Lung (tissue), 12 donors: Measurements from ENCODE around the gene CSH2. TPM values are rescaled to one million over a fixed set of nuclear protein-coding genes. Genes with fewer than 3 reads are reported as not detected.

Source experiments
- ATAC-seq: fragments of 200-7000 bp; cut with Tn5 transposase; one replicate; pipeline ENCODE4 v1.9.1; 2020; ENCODE audit warnings: moderate number of reproducible peaks; ENCODE audit not compliant: insufficient read depth, low FRiP score
- DNase-seq, 3 donors: peaks; one replicate each; pipeline ENCODE4 v3.0.0-alpha.2; 2013 to 2017
- H3K27ac ChIP-seq, 2 donors: one replicate each; pipeline ENCODE4 v1.5.1; 2013; ENCODE audit warnings: mild to moderate bottlenecking in 2 of 2, moderate library complexity in 2 of 2, control low read depth in 1 of 2, inconsistent platforms in 1 of 2, low read depth in 1 of 2, low read length in 1 of 2
- H3K27me3 ChIP-seq, 3 donors: one replicate each; pipeline ENCODE4 v1.5.1; 2013; ENCODE audit warnings: low read length in 2 of 3; ENCODE audit not compliant: control insufficient read depth in 3 of 3, insufficient read depth in 3 of 3
- H3K36me3 ChIP-seq, 4 donors: one replicate each; pipeline ENCODE4 v1.5.1; 2013; ENCODE audit warnings: low read length in 4 of 4, mild to moderate bottlenecking in 1 of 4, moderate library complexity in 1 of 4; ENCODE audit not compliant: control insufficient read depth in 4 of 4, insufficient read depth in 4 of 4
- H3K4me1 ChIP-seq, 5 donors: one replicate each; pipeline ENCODE4 v1.5.1; 2013; ENCODE audit warnings: low read length in 5 of 5, mild to moderate bottlenecking in 2 of 5, moderate library complexity in 1 of 5; ENCODE audit not compliant: control insufficient read depth in 5 of 5, insufficient read depth in 5 of 5
- H3K4me3 ChIP-seq: one replicate; pipeline ENCODE4 v1.5.1; 2013; ENCODE audit warnings: mild to moderate bottlenecking, control low read depth, moderate library complexity
- H3K9ac ChIP-seq, 2 donors: one replicate each; pipeline ENCODE4 v1.5.1; 2013; ENCODE audit warnings: low read length in 2 of 2, control low read depth in 1 of 2; ENCODE audit not compliant: insufficient read depth in 1 of 2
- H3K9me3 ChIP-seq, 4 donors: one replicate each; pipeline ENCODE4 v1.5.1; 2013; ENCODE audit warnings: low read length in 3 of 4, mild to moderate bottlenecking in 1 of 4, moderate library complexity in 1 of 4; ENCODE audit not compliant: control insufficient read depth in 4 of 4, insufficient read depth in 3 of 4
- CTCF ChIP-seq: IDR thresholded peaks from 2 replicates; pipeline ENCODE4 v1.5.1; 2012; ENCODE audit warnings: mild to moderate bottlenecking; ENCODE audit errors: control extremely low read depth, extremely low read depth
- WGBS, 2 donors: extraction: QIAGEN DNeasy Blood & Tissue Kit; methylation state at CpG; one replicate each; pipeline ENCODE4 v1.1.7; 2013; 5-methylcytosine and 5-hydroxymethylcytosine counted together
- polyA plus RNA-seq, 2 donors: library from polyadenylated mRNA; stranded (reverse); fragments of 200-250 nt; gene quantifications; one replicate each; pipeline ENCODE4 v1.2.1, GENCODE V29; 2013
- total RNA-seq, 2 donors: library from RNA; depleted of rRNA in 1 of 2; stranded (reverse); fragments of >200 nt in 1 of 2; gene quantifications; one replicate each; pipeline ENCODE4 v1.2.1, GENCODE V29; 2014 to 2021
- donor health status: control.
- donor health status: control.
- donor health status: Bipolar disorder and iron deficiency.
- donor health status: healthy.
- donor health status: DM: yes; HTN: yes; CAD: no.

CSH2 gene
- total and polyA plus RNA-seq, 4 donors = not detected

- Histone ChIP-seq H3K27me3 (no peaks in the 10 kb centered on the region), H3K27ac (peak overlapping the region; percentile 86 to 92), H3K4me3 (peak overlapping the region; percentile 92), H3K4me1 (peaks cover 0 to 20% (median 7%) of the 10 kb centered on the region in 5 donors), H3K36me3 (peaks cover 38 to 62% (median 48%) of the 10 kb centered on the region in 4 donors), H3K9me3 (no peaks in the 10 kb centered on the region), H3K9ac (peak overlapping the region in 1 of 2 donors; percentile 88)
- TF ChIP-seq CTCF = no peak
- ATAC-seq = no peak
- WGBS, 2 donors = 1% methylated on average over 31 of the region's 31 CpGs
- DNase-seq = no peak
Measured at GRCh38 chr17:63826468-63827001, 46.9 kb downstream of the CSH2 start.

DNA sequence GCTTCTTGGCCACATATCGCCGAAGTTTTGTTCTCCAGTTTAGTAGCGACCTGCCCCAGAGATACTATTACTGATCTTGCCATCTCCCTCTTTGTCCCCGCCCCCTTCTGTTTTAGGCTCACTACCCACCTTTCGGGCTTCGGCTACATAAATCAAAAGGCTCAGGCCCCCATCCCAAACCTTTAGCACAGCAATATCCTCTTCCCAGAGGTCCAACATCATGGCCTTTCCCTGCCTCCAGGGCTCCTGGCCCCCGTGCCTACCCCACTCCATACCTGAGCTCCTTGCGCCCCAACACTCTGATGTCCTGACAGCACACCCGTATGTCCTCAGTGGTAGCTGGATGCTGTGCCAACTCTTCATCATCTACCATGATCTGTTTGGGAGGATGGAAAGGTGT is 49.1 kb downstream of the CSH2 start:
- peaks cover 0 to 20% (median 7%) of the 10 kb centered on the region in 5 donors for H3K4me1 ChIP-seq
- H3K4me3 ChIP-seq = no peak overlapping the region
- peaks cover 41 to 54% (median 49%) of the 10 kb centered on the region in 4 donors for H3K36me3 ChIP-seq
- no peak overlapping the region for H3K27ac ChIP-seq
- H3K9ac ChIP-seq = no peak overlapping the region
- no peaks in the 10 kb centered on the region for H3K9me3 ChIP-seq
- ATAC-seq = no peak
- 96% methylated on average over 9 of the region's 9 CpGs for WGBS, 2 donors
- no peak for DNase-seq
- H3K27me3 ChIP-seq = no peaks in the 10 kb centered on the region
- no peak for TF ChIP-seq CTCF

DNA sequence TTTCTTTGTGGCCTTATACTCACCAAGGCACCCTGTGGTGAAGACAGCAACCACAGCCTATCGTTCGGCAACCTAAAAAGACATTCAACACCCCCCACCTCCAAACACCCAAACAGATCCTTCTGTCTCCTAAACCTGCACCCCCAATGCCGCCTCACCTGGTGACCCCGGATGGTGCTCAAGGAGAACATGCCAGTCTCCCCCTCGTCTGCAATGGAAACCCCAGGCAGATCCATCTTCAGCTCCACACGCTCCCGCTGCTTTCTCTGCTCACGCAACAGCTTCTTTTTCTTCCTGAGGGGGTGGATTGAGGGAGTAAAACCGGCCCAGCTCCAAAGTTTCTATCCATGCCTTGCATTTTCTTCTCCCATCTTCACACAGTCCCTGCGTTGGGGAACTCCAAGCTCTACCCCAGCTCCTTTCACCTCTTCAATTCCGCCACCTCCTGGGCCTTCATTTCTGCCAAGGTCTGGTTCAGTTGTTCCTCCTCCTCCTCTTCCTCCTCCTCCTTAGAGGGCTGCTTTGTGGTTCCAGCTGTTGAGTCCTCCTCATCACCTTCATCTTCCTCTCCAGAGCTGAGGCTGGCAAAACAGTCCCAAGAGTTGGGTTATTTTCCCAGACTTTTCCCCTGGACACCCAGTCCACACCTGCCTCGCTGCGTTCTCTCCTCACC is 49.7 kb downstream of the CSH2 start:
- Histone ChIP-seq H3K4me1 (peaks cover 0 to 19% (median 7%) of the 10 kb centered on the region in 5 donors), H3K4me3 (no peak overlapping the region), H3K9me3 (no peaks in the 10 kb centered on the region), H3K36me3 (peaks cover 40 to 55% (median 48%) of the 10 kb centered on the region in 4 donors), H3K27ac (no peak overlapping the region), H3K27me3 (no peaks in the 10 kb centered on the region), H3K9ac (no peak overlapping the region)
- no peak for ATAC-seq
- DNase-seq = no peak
- WGBS, 2 donors = 93 to 94% methylated on average over 13 of the region's 13 CpGs
- no peak for TF ChIP-seq CTCF
